Renal cortex interstitium (tissue), 11 donors: Measurements from ENCODE around the gene ALDH16A1. TPM values are rescaled to one million over a fixed set of nuclear protein-coding genes. Genes with fewer than 3 reads are reported as not detected.

Experiments
- DNase-seq, 11 donors: peaks; one replicate each; pipeline ENCODE4 v3.0.0-alpha.2; 2013; ENCODE audit warnings: low read depth in 9 of 11, low spot score in 4 of 11; ENCODE audit errors: extremely low read depth in 1 of 11
- polyA plus RNA-seq, 3 donors: library from polyadenylated mRNA; unstranded; fragments of 120-200 nt; gene quantifications; one replicate each; pipeline ENCODE4 v1.2.1, GENCODE V29; 2013; ENCODE audit not compliant: insufficient read length in 3 of 3

Gene ALDH16A1
- polyA plus RNA-seq, 3 donors, result 14.4 to 27.7 (median 26.4) TPM

- no peak for DNase-seq
These were observed 39.8 kb downstream of the ALDH16A1 start for GRCh38 chr19:49492573-49493405.

GRCh38 chr19:49496574-49497008, 43.6 kb downstream of the ALDH16A1 start:
- no peak for DNase-seq

- no peak for DNase-seq
These were observed 44.2 kb downstream of the ALDH16A1 start for GRCh38 chr19:49497047-49497788.

GRCh38 chr19:49497789-49498103, 44.7 kb downstream of the ALDH16A1 start:
- DNase-seq, result no peak

- DNase-seq, result no peak
These were observed 45.5 kb downstream of the ALDH16A1 start for GRCh38 chr19:49498475-49498874.

- no peak for DNase-seq
These were observed 46.1 kb downstream of the ALDH16A1 start for GRCh38 chr19:49499030-49499670.

GRCh38 chr19:49502866-49503581, 50.0 kb downstream of the ALDH16A1 start:
- DNase-seq, result peak in 5 of 11 donors; percentile 51 to 73 (median 64)

- no peak for DNase-seq
These were observed 50.5 kb downstream of the ALDH16A1 start for GRCh38 chr19:49503582-49503962.

GRCh38 chr19:49506575-49507105, 53.6 kb downstream of the ALDH16A1 start:
- no peak for DNase-seq

GRCh38 chr19:49507803-49508494, 54.9 kb downstream of the ALDH16A1 start:
- DNase-seq, result no peak

GRCh38 chr19:49512970-49513745, 60.1 kb downstream of the ALDH16A1 start:
- peak in 6 of 11 donors; percentile 56 to 71 (median 63) for DNase-seq

- DNase-seq, result no peak
These were observed 60.7 kb downstream of the ALDH16A1 start for GRCh38 chr19:49513746-49514118.

- DNase-seq, result no peak
These were observed 61.1 kb downstream of the ALDH16A1 start for GRCh38 chr19:49514151-49514550.

- DNase-seq, result no peak
These were observed 62.7 kb downstream of the ALDH16A1 start for GRCh38 chr19:49515767-49516166.

- no peak for DNase-seq
These were observed 65.0 kb downstream of the ALDH16A1 start for GRCh38 chr19:49518033-49518432.
